Effector CD8-positive, alpha-beta T cell (primary cell): ENCODE results near the gene ARHGAP26.

Experiments used
- DNase-seq: peaks from one replicate; lab custom pipeline; 2025; lab: John Stamatoyannopoulos, UW

The ARHGAP26 gene

DNA sequence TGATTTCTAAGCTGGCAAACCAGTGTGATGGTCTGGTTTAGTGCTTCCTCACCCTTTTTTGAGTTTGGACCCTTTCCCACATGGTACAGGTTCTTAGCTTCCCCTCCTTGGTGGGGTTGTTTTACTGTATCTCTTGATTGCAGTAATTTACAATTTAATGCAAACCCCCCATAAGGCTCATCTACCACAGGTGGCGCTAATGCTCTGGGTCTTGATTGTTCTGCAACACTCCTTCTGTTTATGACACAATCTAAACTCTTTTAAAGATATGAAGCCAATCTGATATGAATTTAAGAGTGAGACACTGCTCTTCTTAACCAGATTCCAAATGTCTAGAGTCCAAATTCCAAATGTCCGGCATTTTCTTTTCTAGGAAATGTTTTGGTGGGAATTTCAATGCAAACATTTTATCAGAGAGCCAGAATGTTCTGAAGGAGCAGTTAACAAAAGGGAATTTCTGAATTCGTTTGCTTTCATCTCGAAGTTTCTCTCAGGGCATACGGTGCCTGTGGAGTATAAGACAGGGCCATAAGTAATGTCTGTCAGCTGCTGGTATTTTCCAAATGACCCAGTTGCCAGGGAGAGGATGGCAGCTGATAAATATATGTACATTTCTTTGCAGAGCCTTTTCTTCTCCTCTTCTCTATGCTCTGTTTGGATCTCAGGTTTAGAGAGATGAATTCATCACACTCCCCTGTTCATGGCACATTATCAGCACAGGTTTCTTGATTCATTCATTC lies 246.8 kb downstream of the ARHGAP26 start:
- no peak for DNase-seq

DNA sequence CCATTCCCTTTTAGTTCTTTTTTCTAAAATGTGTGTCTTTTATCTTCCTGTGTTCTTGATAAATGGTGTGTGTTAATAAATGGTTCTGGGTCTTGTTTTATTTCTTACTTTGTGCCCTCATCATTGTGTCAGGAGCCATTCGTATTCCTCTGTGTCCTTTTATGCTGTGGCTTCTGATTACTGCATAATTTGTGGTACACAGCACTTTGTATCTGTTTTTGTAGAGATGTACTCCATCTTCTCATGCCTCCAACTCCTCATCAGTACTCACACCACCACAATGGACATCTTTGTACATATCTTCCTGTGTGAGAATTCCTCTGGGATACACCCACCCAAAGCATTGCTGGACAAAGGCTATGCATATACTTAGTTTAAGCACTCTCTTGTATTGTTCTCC lies 247.4 kb downstream of the ARHGAP26 start:
- DNase-seq, result no peak

DNA sequence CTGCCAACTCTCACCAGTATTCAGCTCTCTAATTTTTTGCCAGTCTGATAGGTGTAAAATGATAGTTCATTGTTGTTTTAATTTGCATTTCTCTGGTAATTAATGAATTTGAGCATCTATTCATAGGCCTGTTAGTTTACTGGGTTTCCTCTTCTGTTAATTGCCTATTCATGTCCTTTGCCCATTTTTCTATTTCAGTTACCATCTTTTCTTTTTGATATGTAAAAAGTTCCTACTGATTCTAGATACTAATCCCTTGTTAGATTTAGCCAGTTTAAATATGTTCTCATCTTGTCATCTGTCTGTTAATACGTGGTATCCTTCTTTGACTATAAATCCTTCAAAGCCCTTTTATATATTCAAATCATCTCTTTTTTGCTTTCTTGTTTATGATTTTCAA lies 247.8 kb downstream of the ARHGAP26 start:
- DNase-seq, result no peak

DNA sequence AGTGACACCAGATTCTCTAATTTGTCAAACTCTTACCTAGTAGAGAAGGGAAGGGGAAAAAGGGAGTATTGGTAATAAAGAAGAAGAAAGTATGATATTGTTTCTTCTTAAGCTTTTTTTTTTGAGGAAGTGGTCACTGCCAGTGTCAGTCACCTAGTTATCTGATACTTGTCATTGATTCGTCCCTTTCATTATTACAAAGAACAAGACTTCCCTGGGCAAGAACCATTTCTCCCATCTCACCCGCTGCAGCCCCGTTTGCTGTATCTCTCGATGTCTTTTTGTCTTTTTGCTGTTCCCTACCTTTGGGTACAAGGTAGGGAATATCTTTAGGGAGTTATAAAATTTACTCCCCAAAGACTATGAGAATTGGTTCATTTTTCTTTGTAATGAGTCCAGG lies 249.0 kb downstream of the ARHGAP26 start:
- DNase-seq, result no peak

DNA sequence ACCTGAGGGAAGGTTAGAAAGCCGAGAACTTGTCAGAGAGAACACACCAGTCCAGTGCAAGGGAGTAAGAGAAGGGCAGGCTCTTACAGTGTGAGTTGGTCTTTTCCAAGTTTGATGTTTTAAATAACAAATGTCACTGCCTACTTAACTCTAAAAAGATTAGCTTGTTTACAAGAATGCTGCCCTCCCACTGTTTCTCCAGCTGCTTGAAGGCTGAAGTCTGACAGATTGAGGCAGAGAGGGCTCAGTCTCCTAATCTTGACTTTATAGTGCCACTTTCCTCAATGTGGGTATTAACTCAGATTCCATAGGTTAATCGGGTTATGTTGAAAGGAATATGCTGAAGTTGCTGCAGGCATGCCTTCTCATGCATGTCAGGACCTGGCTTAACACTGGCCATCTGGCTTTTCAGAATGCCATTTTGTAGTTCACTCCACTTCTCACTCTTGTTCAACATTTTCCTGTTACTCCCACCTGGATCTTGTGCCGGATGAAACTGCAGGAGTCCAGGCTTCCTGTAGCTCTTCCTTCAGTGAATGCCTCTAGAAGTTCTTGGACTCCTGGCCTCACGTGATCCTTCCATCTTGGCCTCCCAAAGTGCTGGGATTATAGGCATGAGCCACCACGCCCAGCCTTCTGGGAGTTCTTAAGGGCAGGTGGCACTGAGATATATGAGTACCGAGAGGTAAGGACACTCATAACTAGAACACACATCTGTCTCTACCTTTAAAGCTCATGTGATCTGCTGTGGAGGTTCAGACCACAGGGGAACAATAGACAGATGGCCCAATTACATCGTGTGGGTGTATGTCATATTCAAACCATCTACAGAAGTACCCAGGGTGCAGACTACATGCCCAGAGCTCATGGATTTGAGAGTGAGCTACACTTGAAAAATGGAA lies 249.7 kb downstream of the ARHGAP26 start:
- no peak for DNase-seq

DNA sequence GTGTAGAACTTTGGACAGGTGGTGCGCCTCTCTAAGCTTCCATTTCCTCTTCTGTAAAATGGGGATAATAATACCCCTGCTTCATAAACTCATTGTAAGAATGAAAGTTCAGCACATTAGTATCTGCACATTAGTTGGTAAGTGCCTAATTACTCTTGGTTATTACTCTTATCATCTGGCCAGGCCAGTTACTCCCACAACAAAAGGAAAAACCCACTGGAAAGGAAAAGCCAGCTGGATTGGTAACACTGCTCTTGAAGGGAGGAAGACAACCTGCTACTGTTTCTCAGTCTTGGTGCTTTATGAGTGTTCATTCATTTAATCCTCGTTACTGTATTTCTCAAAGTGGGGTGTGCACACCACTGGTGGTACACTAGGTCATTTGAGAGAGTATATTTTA lies 251.4 kb downstream of the ARHGAP26 start:
- no peak for DNase-seq

DNA sequence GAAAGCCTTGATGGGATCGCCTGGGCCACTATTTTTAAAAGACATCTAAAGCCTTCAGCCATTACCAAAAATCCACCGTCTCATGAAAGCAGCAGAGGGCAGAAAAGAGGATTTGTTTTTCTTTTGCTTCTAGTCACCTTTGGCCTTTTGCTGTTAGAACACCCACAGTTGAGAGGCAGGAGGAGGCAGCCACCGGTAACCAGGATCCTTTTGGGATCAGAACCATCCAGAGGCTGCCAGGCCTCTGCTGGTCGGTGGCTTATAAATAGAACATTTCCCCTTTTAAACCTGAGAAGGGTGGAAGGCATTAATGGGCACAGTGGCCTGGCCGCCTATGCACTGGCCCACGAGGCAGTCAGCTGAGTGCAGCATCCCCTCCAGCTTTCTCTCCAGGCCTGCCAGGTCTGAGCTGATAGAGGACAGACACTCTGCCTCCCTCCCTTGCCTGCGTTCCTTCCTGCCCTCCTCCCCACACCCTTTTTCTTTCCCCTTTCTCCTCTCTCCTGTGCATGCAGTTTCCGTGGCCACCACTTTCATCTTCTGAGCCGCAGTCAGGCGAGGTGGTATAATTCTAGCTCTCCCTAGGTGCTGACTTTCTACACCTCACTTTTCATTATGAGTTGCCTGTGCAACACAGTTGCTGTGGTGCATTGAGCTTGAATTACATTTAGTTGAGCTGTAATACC lies 253.4 kb downstream of the ARHGAP26 start:
- DNase-seq, result no peak

DNA sequence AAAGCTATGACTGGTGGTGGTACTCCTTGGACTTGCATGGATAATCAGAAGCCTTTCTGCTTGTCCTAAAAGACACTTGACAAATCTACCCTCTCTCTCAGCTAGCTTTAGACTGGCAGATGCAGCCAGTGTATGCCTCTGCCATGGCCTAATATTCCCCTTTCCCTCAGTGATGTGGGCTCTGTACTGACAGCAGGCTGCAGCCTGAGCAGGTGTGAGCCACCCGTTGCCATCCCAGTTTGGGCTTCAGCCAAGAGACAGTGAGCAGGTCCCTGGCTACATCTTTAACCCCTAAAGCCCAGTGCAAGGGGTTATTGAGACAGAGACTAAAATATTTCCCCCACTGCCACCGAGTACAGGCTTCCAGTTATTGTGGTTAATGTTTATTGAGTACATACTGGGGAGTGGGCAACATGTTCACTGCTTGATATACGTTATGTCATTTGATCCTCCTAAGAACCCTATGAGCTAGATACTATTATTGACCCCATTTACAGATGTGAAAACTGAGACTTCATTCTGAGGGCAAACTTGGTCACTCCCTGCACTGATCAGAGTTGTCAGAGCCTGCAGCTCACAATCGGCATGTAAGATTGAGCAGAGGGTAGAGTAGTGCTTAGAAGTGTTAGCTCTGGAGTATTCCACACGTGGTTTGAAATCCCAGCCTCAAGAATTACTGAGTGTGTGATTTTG lies 254.2 kb downstream of the ARHGAP26 start:
- no peak for DNase-seq

DNA sequence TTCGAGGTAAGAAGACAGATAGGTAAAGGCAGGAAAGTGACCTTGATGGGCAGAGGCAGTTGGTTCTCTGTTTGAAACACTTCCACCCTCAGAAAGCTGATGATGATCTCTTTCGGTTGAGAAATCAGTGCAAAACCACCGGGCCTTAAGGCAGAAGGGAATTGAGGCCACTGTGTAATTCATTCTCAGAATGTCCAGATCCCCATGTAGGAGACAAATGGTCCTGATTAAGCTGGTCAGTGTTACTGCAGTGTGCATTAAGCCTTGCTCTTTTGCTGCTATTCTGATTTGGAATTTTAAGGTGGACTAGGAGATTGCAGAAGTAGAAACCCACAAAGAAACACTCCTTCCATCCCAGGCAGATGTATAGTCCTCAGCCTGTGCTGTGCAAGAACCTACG lies 255.2 kb downstream of the ARHGAP26 start:
- no peak for DNase-seq

DNA sequence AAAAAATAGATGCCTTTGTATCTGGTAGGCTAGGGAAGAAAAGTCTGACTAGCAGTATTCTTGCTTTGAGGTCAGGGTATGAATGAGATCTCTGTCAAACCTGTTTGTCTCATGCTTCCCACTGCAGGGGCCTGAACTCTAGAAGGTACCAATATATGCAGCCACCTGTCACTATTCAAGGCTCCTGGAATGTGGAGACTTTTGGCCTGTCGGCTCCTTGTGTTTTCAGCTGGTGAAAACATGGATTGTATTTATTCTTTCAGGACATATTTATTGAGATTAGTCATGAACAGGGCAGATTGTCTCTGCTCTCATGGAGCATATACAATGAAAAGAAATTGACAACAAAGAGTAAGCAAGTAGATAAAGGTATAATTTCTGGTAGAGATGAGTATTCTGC lies 255.8 kb downstream of the ARHGAP26 start:
- no peak for DNase-seq

DNA sequence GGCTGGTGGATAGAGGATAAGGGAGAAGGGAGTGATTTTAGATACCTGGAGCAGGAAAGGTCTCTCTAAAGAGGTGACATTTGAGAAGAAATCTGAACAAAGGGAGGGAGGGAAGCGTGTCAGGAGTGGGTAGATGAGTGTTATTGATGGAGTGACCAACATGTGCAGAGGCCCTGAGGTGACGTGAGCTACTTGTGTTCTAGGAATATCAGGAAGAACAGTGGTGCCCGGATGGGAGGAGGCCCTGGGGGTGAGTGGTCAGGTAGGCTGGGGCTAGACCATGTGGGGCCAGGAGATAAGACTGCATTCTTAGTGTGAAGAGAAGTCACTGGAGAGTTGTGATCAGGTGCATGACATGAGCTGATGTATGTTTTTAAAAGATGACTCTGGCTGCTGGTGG lies 256.2 kb downstream of the ARHGAP26 start:
- DNase-seq, result no peak

DNA sequence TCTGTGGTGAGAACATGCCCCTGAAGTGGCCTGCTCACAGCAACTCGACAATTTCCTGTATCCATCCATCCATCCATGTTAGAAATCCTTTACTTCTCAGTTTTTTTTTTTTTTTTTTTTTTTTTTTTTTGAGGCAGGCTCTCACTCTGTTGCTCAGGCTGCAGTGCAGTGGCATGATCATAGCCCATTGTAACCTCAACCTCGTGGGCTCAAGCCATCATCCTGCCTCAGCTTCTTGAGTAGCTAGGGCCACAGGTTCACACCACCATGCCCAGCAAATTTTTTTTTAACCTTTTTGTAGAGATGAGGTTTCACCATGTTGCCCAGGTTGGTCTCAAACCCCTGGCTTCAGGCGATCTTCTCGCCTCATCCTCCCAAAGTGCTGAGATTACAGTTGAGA lies 259.1 kb downstream of the ARHGAP26 start:
- DNase-seq, result no peak

DNA sequence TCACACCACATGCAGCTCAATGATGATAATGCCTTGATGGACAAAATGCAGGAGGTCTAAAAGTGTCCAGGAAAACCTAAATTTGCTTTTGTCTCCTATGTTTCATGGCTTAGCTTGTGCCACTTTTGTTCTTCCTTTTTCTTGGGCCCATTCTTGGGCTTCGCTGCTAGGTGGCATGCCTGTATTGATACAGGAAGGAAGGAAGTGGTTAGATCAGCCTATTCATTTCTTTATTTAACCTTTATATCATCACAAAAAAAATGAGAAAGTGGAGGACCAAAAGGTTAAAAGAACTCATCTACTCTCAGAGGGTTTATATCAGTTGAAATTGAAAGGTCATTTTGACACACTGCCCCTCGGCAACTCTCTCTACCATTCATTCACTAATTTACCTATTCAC lies 260.2 kb downstream of the ARHGAP26 start:
- no peak for DNase-seq

DNA sequence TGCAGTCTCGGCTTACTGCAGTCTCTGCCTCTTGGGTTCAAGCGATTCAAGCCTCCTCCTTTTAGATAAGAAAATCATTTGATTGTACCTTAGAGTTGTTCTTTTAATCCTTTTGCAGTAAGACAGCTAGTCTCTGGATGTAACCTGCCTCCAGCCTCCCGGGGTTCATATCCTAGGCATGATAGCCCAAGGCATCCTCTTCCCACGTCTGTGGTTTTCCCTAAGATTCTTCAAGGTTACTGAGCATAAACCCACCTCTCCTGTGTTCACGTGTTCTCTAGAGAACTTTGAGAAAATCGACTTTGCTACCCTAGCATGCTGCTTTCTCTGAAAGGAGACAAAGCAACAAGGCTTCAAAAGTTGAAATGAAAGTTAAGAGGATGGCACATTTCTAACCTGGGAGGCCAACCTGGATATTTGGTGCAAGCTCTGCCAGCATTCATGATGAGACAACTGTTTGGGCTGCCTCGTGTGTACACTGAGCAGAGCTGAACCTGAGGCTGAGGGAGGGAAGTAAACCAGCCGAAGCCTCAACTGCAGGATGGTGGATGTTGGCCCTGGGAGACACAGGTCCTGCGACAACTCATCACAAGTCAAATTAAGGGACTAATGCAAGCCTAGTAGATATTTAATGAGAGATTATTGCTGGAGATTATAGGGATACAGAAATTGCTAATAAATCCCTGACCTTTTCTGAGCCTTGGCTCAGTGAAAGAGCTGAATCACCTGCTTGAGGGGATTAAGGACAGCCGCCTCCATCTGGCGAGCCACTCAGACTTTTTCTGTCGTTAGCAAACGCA lies 261.8 kb downstream of the ARHGAP26 start:
- no peak for DNase-seq

DNA sequence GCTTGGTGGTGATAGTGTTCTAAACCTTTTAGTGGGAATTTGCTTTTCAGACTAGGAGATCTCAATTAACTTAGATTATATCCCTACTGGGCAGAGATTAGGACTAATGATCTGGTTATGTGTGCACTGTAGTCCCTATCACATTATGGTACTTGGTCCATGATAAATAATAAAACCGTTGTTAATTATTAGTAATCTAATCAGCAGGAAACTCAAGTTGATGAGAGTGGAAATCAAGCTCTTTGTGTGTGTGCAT lies 262.3 kb downstream of the ARHGAP26 start:
- DNase-seq, result no peak

DNA sequence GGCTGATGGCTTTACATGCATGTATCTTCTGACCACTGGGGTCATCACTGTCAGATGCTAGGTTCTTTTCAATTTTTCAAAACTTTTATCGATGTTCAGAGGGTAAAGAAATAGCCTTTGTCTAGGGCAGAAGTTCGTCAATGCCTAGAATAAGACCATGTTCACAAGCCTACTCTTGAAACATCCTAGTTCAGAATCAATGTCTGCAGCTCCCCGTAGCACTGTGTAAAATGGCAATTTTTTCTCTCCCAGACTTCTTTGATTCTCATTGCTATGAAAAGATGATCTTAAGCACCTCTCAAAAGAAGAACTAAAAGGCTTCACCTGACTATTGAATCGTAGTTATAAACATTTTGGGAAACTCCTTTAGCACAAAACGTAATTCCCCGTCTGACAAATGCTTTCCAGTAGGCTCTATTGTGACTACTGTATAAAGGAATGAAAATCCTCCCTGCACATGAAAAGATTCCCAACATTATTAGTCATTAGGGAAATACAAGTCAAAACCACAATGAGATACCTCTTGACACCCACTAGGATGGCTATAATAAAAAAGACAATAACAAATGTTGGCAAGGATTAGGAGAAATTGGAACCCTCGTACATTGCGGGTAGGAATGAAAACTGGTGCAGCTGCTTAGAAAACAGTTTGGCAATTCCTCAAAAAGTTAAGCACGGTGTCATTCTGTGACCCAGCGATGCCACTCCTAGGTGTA lies 263.5 kb downstream of the ARHGAP26 start:
- DNase-seq, result no peak

DNA sequence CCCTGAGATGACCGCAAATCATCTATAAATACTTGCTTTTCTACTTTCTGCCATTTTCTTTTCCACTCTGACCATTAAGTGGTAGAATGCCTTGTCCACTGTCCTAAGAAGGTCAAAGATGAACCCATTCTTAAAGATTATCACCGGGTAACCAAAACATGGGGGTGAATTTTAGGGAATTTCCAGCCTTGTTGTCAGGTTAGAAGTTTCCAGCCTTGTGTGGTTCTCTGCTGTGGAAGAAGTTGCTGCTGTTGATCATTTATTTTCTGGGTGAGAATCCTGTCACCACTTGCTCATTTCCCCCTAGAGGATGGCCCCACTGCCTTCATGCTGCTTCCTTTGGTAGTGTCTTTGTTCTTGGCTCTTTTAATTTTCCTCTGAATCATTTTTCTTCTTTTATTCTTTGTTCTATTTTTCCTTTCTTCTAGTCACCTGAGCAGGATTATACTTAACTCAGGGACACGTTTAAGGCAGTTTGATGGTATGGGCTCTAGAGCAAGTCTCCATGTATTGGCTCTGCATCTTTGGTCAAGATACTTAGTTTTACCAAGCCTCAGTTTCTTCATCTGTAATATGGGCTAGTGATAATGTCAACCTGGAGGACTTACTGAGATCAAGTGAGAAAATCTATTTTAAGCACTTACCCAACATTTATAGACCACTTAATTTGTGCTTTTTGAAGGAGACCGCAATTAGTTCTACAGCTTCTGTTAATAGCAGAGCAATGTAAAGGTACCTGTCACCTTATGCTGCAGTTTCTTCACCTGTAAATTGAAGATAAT lies 266.2 kb downstream of the ARHGAP26 start:
- no peak for DNase-seq

DNA sequence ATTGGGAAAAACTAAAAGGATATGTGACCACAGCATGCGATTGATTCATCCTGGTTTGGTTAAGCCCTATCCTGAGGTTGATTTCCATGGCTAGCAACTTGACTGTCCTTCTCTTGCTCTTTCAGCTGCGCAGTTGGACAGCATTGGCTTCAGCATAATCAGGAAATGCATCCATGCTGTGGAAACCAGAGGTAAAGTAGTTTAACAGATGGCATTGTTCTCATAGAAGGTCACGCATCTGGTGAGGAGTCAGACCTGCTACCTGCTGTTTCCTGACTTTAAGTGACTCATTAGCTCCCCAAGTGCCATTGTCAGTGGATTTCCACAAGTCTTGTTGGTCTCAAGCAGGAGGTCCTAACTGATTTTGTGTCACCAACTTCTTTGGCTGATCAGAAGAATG lies 266.9 kb downstream of the ARHGAP26 start:
- no peak for DNase-seq

DNA sequence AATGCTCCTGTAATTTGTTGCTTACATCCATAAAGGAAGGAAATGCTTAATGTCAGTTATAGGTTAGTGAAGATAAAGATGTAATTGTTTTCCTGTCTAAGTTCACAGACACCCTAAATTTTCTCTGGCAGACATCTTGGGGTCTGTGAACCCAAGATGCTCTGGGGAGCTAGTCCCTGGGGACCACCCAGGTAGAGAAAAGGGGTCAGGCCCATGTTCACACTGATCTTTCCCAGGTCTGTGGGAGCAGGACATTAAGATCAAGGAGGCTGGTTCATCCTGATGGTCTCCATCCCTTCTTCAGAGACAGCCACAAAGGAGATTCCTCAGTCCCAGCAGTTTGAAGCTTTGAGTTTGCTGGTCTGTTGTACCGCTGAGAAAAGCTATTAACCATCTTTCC lies 267.5 kb downstream of the ARHGAP26 start:
- DNase-seq, result no peak

DNA sequence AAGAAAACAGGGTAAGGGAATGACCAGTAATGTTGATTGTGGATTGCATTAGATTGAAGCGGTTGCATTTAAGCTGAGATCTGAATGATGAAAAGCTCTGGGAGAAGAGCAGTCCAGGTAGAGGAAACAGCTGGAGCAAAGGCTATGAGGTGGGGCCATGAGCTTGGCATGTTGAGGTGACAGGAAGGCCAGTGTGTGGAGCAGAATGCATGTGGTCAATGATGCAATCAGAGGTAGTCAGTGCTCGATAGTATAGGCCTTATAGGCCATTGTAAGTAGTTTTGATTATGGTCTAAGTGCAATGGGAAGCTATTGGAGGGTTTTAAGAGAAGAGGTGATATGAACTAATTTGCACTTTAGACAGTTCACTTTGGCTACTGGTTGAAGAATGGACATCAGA lies 270.4 kb downstream of the ARHGAP26 start:
- DNase-seq, result no peak
